Measurements from ENCODE around the gene RESF1. TPM values are rescaled to one million over a fixed set of nuclear protein-coding genes. Genes with fewer than 3 reads are reported as not detected.

Gene RESF1, protein sequence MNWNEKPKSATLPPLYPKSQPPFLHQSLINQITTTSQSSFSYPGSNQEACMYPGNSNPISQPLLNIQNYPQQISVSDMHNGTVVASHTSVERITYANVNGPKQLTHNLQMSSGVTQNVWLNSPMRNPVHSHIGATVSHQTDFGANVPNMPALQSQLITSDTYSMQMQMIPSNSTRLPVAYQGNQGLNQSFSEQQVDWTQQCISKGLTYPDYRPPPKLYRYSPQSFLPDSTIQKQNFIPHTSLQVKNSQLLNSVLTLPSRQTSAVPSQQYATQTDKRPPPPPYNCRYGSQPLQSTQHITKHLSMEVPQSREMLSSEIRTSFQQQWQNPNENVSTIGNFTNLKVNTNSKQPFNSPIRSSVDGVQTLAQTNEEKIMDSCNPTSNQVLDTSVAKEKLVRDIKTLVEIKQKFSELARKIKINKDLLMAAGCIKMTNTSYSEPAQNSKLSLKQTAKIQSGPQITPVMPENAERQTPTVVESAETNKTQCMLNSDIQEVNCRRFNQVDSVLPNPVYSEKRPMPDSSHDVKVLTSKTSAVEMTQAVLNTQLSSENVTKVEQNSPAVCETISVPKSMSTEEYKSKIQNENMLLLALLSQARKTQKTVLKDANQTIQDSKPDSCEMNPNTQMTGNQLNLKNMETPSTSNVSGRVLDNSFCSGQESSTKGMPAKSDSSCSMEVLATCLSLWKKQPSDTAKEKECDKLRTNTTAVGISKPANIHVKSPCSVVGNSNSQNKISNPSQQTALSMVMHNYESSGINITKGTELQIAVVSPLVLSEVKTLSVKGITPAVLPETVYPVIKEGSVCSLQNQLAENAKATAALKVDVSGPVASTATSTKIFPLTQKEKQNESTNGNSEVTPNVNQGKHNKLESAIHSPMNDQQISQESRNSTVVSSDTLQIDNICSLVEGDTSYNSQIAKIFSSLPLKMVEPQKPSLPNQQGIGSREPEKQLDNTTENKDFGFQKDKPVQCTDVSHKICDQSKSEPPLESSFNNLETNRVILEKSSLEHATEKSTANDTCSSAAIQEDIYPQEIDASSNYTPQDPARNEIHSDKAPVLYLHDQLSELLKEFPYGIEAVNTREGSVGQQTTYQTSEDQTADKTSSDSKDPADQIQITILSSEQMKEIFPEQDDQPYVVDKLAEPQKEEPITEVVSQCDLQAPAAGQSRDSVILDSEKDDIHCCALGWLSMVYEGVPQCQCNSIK (N-terminal part only)
- total RNA-seq: 11.2 and 22.0 TPM in 2 replicates

DNA sequence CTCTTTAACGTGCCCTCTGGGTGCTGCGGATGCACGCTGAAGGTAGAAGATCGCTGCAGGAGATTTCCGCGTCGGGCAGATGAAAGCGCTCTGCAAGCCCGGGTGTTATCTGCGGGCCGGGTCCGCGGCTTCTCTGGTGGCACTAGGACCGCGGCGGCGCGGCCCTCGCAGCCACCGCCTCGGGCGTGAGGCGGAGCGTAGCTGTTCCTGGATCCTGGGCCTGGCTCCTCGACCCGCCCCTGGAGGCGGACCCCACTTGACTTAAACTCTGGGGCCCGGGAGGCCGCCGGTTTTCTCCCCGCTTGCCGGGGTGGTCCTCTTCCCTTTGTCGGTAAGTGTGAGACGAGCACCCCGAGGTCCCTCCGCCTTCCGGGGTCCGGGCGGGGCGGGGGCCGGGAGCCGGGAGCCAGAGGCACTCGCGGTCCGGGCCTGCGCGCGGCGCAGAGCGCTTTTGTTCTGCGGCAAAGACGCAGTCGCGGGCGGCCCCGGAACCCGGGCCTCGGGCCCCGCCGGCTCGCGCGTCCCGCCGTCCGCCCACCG is at the start of gene RESF1:
RESF1 (plus strand) TSS at position 255 of the 540 bp plus-strand sequence. CDS start 21,541 bp downstream, outside the sequence.

Other genes starting within 250 kb of the RESF1 start
- 6.8 and 7.4 TPM in 2 replicates for gene AMN1, start 230.4 kb upstream of the RESF1 start, total RNA-seq
- gene BICD1, start 147.4 kb downstream of the RESF1 start, total RNA-seq: 3.7 and 5.9 TPM in 2 replicates